ENCODE data around the gene DDX39A.
"Not testable (repeated sequence)": the region's sequence is repeated elsewhere in the genome, so short reads cannot be mapped to it uniquely, and the experiment has no call there.

Gene DDX39A

GRCh38 chr19:14419106-14419813, at the start of gene DDX39A:
TSS of gene DDX39A (minus strand) at chr19:14419341. CDS start at chr19:14413220, 6,121 bp downstream.
- Histone ChIP-seq H3K36me3 (ENCODE audit: control insufficient read depth in 5 of 5, insufficient read depth in 5 of 5, low read length in 5 of 5) (peaks cover 0 to 3% (median 3%) of the 10 kb centered on the region in 5 donors), H3K27ac (ENCODE audit: low read depth, low read length) (peak within 1 kb of the TSS; percentile 89), H3K4me3 (ENCODE audit: low read depth in 1 of 5, low read length in 5 of 5) (peak within 1 kb of the TSS; percentile 71 to 82 (median 79)), H3K9ac (ENCODE audit: low read length in 5 of 5) (peak within 1 kb of the TSS; percentile 38 to 89 (median 86)), H3K9me3 (ENCODE audit: control insufficient read depth in 5 of 5, low read length in 5 of 5) (no peaks in the 10 kb centered on the region), H3K4me1 (ENCODE audit: control insufficient read depth in 5 of 5, insufficient read depth in 5 of 5, low read length in 5 of 5) (peaks cover 2 to 40% (median 36%) of the 10 kb centered on the region in 5 donors), H3K27me3 (ENCODE audit: control insufficient read depth in 5 of 5, insufficient read depth in 4 of 5, low read length in 5 of 5) (no peaks in the 10 kb centered on the region)

- H3K27ac ChIP-seq (ENCODE audit: low read depth, low read length): no peak overlapping the region
- H3K4me3 ChIP-seq (ENCODE audit: low read depth in 1 of 5, low read length in 5 of 5): no peak overlapping the region
- H3K9ac ChIP-seq (ENCODE audit: low read length in 5 of 5): no peak overlapping the region
- no peaks in the 10 kb centered on the region for H3K9me3 ChIP-seq (ENCODE audit: control insufficient read depth in 5 of 5, low read length in 5 of 5)
- H3K27me3 ChIP-seq (ENCODE audit: control insufficient read depth in 5 of 5, insufficient read depth in 4 of 5, low read length in 5 of 5): peaks cover 0 to 5% (median 4%) of the 10 kb centered on the region in 5 donors
- peaks cover 0 to 12% (median 10%) of the 10 kb centered on the region in 5 donors for H3K4me1 ChIP-seq (ENCODE audit: control insufficient read depth in 5 of 5, insufficient read depth in 5 of 5, low read length in 5 of 5)
- H3K36me3 ChIP-seq (ENCODE audit: control insufficient read depth in 5 of 5, insufficient read depth in 5 of 5, low read length in 5 of 5): peaks cover 0 to 80% (median 66%) of the 10 kb centered on the region in 5 donors
Measured at GRCh38 chr19:14467816-14468215, 48.7 kb upstream of the DDX39A start.

GRCh38 chr19:14467391-14467790, 48.2 kb upstream of the DDX39A start:
- H3K4me1 ChIP-seq (ENCODE audit: control insufficient read depth in 5 of 5, insufficient read depth in 5 of 5, low read length in 5 of 5): peaks cover 0 to 8% (median 6%) of the 10 kb centered on the region in 5 donors
- H3K27ac ChIP-seq (ENCODE audit: low read depth, low read length): no peak overlapping the region
- H3K36me3 ChIP-seq (ENCODE audit: control insufficient read depth in 5 of 5, insufficient read depth in 5 of 5, low read length in 5 of 5): peaks cover 0 to 84% (median 69%) of the 10 kb centered on the region in 5 donors
- H3K9me3 ChIP-seq (ENCODE audit: control insufficient read depth in 5 of 5, low read length in 5 of 5): no peaks in the 10 kb centered on the region
- no peak overlapping the region for H3K4me3 ChIP-seq (ENCODE audit: low read depth in 1 of 5, low read length in 5 of 5)
- H3K27me3 ChIP-seq (ENCODE audit: control insufficient read depth in 5 of 5, insufficient read depth in 4 of 5, low read length in 5 of 5): peaks cover 0 to 1% (median 0%) of the 10 kb centered on the region in 5 donors
- H3K9ac ChIP-seq (ENCODE audit: low read length in 5 of 5): no peak overlapping the region

GRCh38 chr19:14463747-14464146, 44.6 kb upstream of the DDX39A start:
- no peaks in the 10 kb centered on the region for H3K9me3 ChIP-seq (ENCODE audit: control insufficient read depth in 5 of 5, low read length in 5 of 5)
- H3K4me1 ChIP-seq (ENCODE audit: control insufficient read depth in 5 of 5, insufficient read depth in 5 of 5, low read length in 5 of 5): no peaks in the 10 kb centered on the region
- no peak overlapping the region for H3K27ac ChIP-seq (ENCODE audit: low read depth, low read length)
- H3K4me3 ChIP-seq (ENCODE audit: low read depth in 1 of 5, low read length in 5 of 5): no peak overlapping the region
- H3K9ac ChIP-seq (ENCODE audit: low read length in 5 of 5): no peak overlapping the region
- H3K27me3 ChIP-seq (ENCODE audit: control insufficient read depth in 5 of 5, insufficient read depth in 4 of 5, low read length in 5 of 5): no peaks in the 10 kb centered on the region
- H3K36me3 ChIP-seq (ENCODE audit: control insufficient read depth in 5 of 5, insufficient read depth in 5 of 5, low read length in 5 of 5): peaks cover 7 to 84% (median 68%) of the 10 kb centered on the region in 5 donors

GRCh38 chr19:14462401-14462800, 43.3 kb upstream of the DDX39A start:
- not testable (repeated sequence) for H3K9me3 ChIP-seq (ENCODE audit: control insufficient read depth in 5 of 5, low read length in 5 of 5); H3K27me3 ChIP-seq (ENCODE audit: control insufficient read depth in 5 of 5, insufficient read depth in 4 of 5, low read length in 5 of 5); H3K4me1 ChIP-seq (ENCODE audit: control insufficient read depth in 5 of 5, insufficient read depth in 5 of 5, low read length in 5 of 5); H3K4me3 ChIP-seq (ENCODE audit: low read depth in 1 of 5, low read length in 5 of 5); H3K9ac ChIP-seq (ENCODE audit: low read length in 5 of 5); H3K27ac ChIP-seq (ENCODE audit: low read depth, low read length)
- H3K36me3 ChIP-seq (ENCODE audit: control insufficient read depth in 5 of 5, insufficient read depth in 5 of 5, low read length in 5 of 5): peaks cover 7 to 83% (median 62%) of the 10 kb centered on the region in 5 donors

GRCh38 chr19:14460935-14461334, 41.8 kb upstream of the DDX39A start:
- H3K36me3 ChIP-seq (ENCODE audit: control insufficient read depth in 5 of 5, insufficient read depth in 5 of 5, low read length in 5 of 5): peaks cover 7 to 81% (median 54%) of the 10 kb centered on the region in 5 donors

GRCh38 chr19:14459703-14460102, 40.6 kb upstream of the DDX39A start:
- no peak overlapping the region for H3K27ac ChIP-seq (ENCODE audit: low read depth, low read length)
- no peaks in the 10 kb centered on the region for H3K9me3 ChIP-seq (ENCODE audit: control insufficient read depth in 5 of 5, low read length in 5 of 5)
- no peaks in the 10 kb centered on the region for H3K27me3 ChIP-seq (ENCODE audit: control insufficient read depth in 5 of 5, insufficient read depth in 4 of 5, low read length in 5 of 5)
- H3K9ac ChIP-seq (ENCODE audit: low read length in 5 of 5): no peak overlapping the region
- no peak overlapping the region for H3K4me3 ChIP-seq (ENCODE audit: low read depth in 1 of 5, low read length in 5 of 5)
- peaks cover 7 to 80% (median 53%) of the 10 kb centered on the region in 5 donors for H3K36me3 ChIP-seq (ENCODE audit: control insufficient read depth in 5 of 5, insufficient read depth in 5 of 5, low read length in 5 of 5)
- no peaks in the 10 kb centered on the region for H3K4me1 ChIP-seq (ENCODE audit: control insufficient read depth in 5 of 5, insufficient read depth in 5 of 5, low read length in 5 of 5)

More at GRCh38 chr19:14460935-14461334, 41.8 kb upstream of the DDX39A start:
- H3K9ac ChIP-seq (ENCODE audit: low read length in 5 of 5): no peak overlapping the region
- H3K27me3 ChIP-seq (ENCODE audit: control insufficient read depth in 5 of 5, insufficient read depth in 4 of 5, low read length in 5 of 5): no peaks in the 10 kb centered on the region
- H3K9me3 ChIP-seq (ENCODE audit: control insufficient read depth in 5 of 5, low read length in 5 of 5): no peaks in the 10 kb centered on the region
- no peak overlapping the region for H3K27ac ChIP-seq (ENCODE audit: low read depth, low read length)
- no peaks in the 10 kb centered on the region for H3K4me1 ChIP-seq (ENCODE audit: control insufficient read depth in 5 of 5, insufficient read depth in 5 of 5, low read length in 5 of 5)
- no peak overlapping the region for H3K4me3 ChIP-seq (ENCODE audit: low read depth in 1 of 5, low read length in 5 of 5)

- not testable (repeated sequence) for H3K4me3 ChIP-seq (ENCODE audit: low read depth in 1 of 5, low read length in 5 of 5); H3K9ac ChIP-seq (ENCODE audit: low read length in 5 of 5); H3K27me3 ChIP-seq (ENCODE audit: control insufficient read depth in 5 of 5, insufficient read depth in 4 of 5, low read length in 5 of 5); H3K27ac ChIP-seq (ENCODE audit: low read depth, low read length); H3K4me1 ChIP-seq (ENCODE audit: control insufficient read depth in 5 of 5, insufficient read depth in 5 of 5, low read length in 5 of 5); H3K9me3 ChIP-seq (ENCODE audit: control insufficient read depth in 5 of 5, low read length in 5 of 5)
- peaks cover 3 to 81% (median 52%) of the 10 kb centered on the region in 5 donors for H3K36me3 ChIP-seq (ENCODE audit: control insufficient read depth in 5 of 5, insufficient read depth in 5 of 5, low read length in 5 of 5)
Measured at GRCh38 chr19:14452303-14452702, 33.2 kb upstream of the DDX39A start.

- Histone ChIP-seq H3K27ac (ENCODE audit: low read depth, low read length) (no peak overlapping the region), H3K36me3 (ENCODE audit: control insufficient read depth in 5 of 5, insufficient read depth in 5 of 5, low read length in 5 of 5) (peaks cover 3 to 87% (median 66%) of the 10 kb centered on the region in 5 donors)
Measured at GRCh38 chr19:14450876-14451275, 31.7 kb upstream of the DDX39A start.

GRCh38 chr19:14450168-14450874, 31.2 kb upstream of the DDX39A start:
- no peak overlapping the region for H3K9ac ChIP-seq (ENCODE audit: low read length in 5 of 5)
- no peaks in the 10 kb centered on the region for H3K27me3 ChIP-seq (ENCODE audit: control insufficient read depth in 5 of 5, insufficient read depth in 4 of 5, low read length in 5 of 5)
- H3K36me3 ChIP-seq (ENCODE audit: control insufficient read depth in 5 of 5, insufficient read depth in 5 of 5, low read length in 5 of 5): peaks cover 3 to 86% (median 68%) of the 10 kb centered on the region in 5 donors
- H3K4me3 ChIP-seq (ENCODE audit: low read depth in 1 of 5, low read length in 5 of 5): no peak overlapping the region
- H3K4me1 ChIP-seq (ENCODE audit: control insufficient read depth in 5 of 5, insufficient read depth in 5 of 5, low read length in 5 of 5): no peaks in the 10 kb centered on the region
- no peak overlapping the region for H3K27ac ChIP-seq (ENCODE audit: low read depth, low read length)
- no peaks in the 10 kb centered on the region for H3K9me3 ChIP-seq (ENCODE audit: control insufficient read depth in 5 of 5, low read length in 5 of 5)

More at GRCh38 chr19:14450876-14451275, 31.7 kb upstream of the DDX39A start:
- no peaks in the 10 kb centered on the region for H3K9me3 ChIP-seq (ENCODE audit: control insufficient read depth in 5 of 5, low read length in 5 of 5)
- no peaks in the 10 kb centered on the region for H3K27me3 ChIP-seq (ENCODE audit: control insufficient read depth in 5 of 5, insufficient read depth in 4 of 5, low read length in 5 of 5)
- no peaks in the 10 kb centered on the region for H3K4me1 ChIP-seq (ENCODE audit: control insufficient read depth in 5 of 5, insufficient read depth in 5 of 5, low read length in 5 of 5)
- H3K4me3 ChIP-seq (ENCODE audit: low read depth in 1 of 5, low read length in 5 of 5): no peak overlapping the region
- H3K9ac ChIP-seq (ENCODE audit: low read length in 5 of 5): no peak overlapping the region
